HG02571 (cell line): ENCODE measurements around the gene GRM4.

Experiments used
- ATAC-seq: cut with Tn5 transposase; IDR thresholded peaks from one replicate; pipeline ENCODE4 v1.9.1; 2021; ENCODE audit warnings: mild to moderate bottlenecking, moderate library complexity; ENCODE audit not compliant: unreplicated experiment

GRM4 gene

GRCh38 chr6:34143196-34143883, 2.5 kb downstream of the GRM4 start:
- ATAC-seq, result no peak

GRCh38 chr6:34142061-34142998, 3.6 kb downstream of the GRM4 start:
- no peak for ATAC-seq

- ATAC-seq, result no peak
Observed at GRCh38 chr6:34140075-34140474, 5.8 kb downstream of the GRM4 start.

- ATAC-seq, result no peak
Observed at GRCh38 chr6:34138914-34139510, 6.9 kb downstream of the GRM4 start.

- no peak for ATAC-seq
Observed at GRCh38 chr6:34138191-34138590, 7.7 kb downstream of the GRM4 start.

GRCh38 chr6:34135541-34135940, 10.3 kb downstream of the GRM4 start:
- no peak for ATAC-seq

GRCh38 chr6:34132486-34133185, 13.3 kb downstream of the GRM4 start:
- no peak for ATAC-seq

GRCh38 chr6:34131326-34132290, 14.3 kb downstream of the GRM4 start:
- no peak for ATAC-seq

- ATAC-seq, result no peak
Observed at GRCh38 chr6:34130862-34131261, 15.0 kb downstream of the GRM4 start.

- no peak for ATAC-seq
Observed at GRCh38 chr6:34129753-34130152, 16.1 kb downstream of the GRM4 start.

GRCh38 chr6:34128045-34128444, 17.8 kb downstream of the GRM4 start:
- ATAC-seq, result no peak

- no peak for ATAC-seq
Observed at GRCh38 chr6:34126419-34126818, 19.5 kb downstream of the GRM4 start.

GRCh38 chr6:34125939-34126338, 19.9 kb downstream of the GRM4 start:
- no peak for ATAC-seq

GRCh38 chr6:34120953-34121675, 24.8 kb downstream of the GRM4 start:
- no peak for ATAC-seq

- ATAC-seq, result no peak
Observed at GRCh38 chr6:34115915-34116314, 30.0 kb downstream of the GRM4 start.

- ATAC-seq, result no peak
Observed at GRCh38 chr6:34115403-34115795, 30.5 kb downstream of the GRM4 start.

- no peak for ATAC-seq
Observed at GRCh38 chr6:34114695-34115402, 31.0 kb downstream of the GRM4 start.

- no peak for ATAC-seq
Observed at GRCh38 chr6:34113532-34113931, 32.4 kb downstream of the GRM4 start.

GRCh38 chr6:34112126-34112525, 33.8 kb downstream of the GRM4 start:
- no peak for ATAC-seq
